HG03108 (cell line): ENCODE data around the gene CRTC3.

ENCODE experiments used
- ATAC-seq: cut with Tn5 transposase; IDR thresholded peaks from one replicate; pipeline ENCODE4 v1.9.1; 2021; ENCODE audit warnings: moderate library complexity; ENCODE audit not compliant: unreplicated experiment

Gene CRTC3

GRCh38 chr15:90591524-90591923, 61.8 kb downstream of the CRTC3 start:
- ATAC-seq: no peak

DNA sequence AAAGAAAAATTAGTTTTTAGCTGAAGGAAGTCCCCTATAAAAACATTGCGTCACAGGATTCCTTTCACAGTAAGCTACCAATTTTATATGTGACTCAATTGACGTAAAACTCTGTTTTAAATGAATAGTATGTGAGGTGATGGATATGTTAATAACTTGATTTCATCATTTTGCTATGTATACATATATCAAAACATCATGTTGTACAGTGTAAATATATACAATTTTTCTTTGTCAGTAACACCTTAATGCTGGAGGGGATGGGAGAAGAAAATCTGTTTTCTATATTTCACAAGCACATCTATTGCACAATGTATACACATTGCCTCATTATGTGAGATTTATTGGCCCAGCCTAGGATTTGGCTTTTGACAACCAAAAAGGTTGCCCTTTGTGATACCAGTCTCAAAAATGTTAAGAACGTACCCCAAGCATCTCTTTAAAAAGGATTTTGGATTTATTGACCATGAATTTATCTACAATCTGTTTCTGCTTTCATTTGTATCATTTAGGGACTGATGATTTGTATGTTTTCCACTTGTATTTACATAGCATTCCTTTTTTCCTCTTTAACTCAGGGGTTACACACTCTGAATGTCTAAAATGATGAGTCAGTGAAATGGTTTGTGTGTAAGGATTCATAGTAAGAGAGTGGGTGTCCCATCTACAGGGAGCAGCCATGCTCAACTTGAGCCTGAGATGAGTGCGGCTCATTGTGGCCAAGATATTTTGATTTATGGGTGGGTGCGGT, 62.6 kb downstream of the CRTC3 start:
- no peak for ATAC-seq

- no peak for ATAC-seq
These were observed 63.9 kb downstream of the CRTC3 start for GRCh38 chr15:90593499-90594158.

GRCh38 chr15:90594301-90594738, 64.6 kb downstream of the CRTC3 start:
- ATAC-seq: peak; percentile 39

GRCh38 chr15:90595763-90596155, 66.0 kb downstream of the CRTC3 start:
- ATAC-seq: no peak

DNA sequence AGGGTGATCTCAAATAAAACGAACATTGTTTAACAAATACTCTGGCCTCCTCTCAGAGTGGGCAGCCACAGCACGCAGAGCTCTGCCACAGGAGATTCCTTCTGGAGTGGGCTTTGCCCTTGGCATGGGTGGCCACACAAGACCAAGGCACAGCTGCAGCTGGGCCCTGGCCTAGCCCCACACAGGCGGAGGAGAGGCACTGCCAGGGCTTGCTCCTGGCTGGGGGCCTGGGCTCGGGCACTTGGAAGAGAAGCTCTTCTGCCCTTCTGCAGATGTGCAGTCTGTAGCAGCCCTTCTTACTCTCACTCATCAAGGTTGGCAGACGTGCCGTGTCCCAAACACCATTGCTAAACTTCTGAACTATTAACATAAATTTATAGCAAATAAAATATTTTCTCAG, 67.2 kb downstream of the CRTC3 start:
- ATAC-seq: no peak

DNA sequence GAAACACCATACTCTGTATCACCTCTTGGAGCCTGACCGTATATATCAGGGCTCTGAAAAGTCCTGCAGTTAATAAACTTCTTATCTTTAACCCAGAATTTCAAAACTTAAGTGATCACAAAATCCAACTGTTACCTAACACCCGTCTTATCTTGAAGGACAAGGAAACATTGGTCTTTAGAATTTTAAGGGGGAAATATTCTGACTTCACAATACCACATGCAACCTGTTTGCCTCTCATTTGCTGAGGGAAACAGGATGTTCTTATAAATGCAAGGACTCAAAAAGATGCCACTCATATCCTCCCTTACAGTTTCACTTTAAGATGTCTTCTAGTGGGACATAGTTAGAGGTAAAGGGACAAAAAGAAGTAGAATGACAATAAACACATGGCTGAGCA, 67.9 kb downstream of the CRTC3 start:
- peak; percentile 20 for ATAC-seq

DNA sequence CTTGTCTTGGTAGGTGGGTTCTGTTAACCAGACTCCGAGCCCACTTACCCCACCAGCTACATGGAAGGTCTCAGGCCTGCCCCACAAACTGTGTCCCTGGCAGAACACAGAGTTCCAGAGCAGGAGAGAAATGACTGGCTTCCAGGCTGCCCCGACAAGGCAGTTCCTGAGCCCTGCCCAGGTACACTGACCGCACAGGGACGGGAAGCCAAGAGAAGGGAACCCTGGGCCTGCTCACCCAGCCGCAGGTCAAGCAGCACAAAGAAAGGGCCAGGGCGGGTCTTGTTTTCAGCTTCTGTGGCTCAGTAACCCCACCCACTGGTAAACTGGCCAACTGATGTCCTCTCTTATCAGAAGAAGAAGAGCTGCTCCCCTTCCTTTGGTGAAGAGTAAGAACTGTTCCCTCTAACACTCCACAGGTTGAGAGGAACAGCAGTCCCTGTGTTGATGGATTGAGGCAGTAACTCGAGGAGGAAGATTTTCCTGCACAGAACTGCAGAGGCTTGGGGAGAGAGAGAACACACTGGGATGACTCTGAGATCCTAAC, 68.4 kb downstream of the CRTC3 start:
- ATAC-seq: peak; percentile 32

GRCh38 chr15:90598679-90599078, 69.0 kb downstream of the CRTC3 start:
- no peak for ATAC-seq

GRCh38 chr15:90599116-90599515, 69.4 kb downstream of the CRTC3 start:
- no peak for ATAC-seq

DNA sequence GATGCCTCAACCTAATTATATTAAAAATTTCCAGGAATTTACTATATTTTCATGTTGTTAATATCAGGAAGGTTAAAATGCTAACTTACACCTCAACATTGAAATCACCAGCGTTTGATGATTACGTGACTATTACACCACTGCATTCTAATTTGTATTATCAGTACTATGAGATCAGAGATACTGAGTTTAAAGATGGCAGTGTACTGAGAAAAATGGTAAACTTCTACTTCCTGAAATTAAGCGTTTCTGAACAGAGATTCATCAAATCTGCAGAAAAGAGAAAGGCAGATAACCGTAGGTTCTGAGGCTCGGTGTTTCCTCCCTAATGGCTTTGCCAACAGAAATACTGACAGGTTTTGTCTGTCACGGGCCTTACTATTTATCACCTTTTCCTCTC, 69.9 kb downstream of the CRTC3 start:
- ATAC-seq: no peak

GRCh38 chr15:90600954-90601353, 71.2 kb downstream of the CRTC3 start:
- no peak for ATAC-seq

DNA sequence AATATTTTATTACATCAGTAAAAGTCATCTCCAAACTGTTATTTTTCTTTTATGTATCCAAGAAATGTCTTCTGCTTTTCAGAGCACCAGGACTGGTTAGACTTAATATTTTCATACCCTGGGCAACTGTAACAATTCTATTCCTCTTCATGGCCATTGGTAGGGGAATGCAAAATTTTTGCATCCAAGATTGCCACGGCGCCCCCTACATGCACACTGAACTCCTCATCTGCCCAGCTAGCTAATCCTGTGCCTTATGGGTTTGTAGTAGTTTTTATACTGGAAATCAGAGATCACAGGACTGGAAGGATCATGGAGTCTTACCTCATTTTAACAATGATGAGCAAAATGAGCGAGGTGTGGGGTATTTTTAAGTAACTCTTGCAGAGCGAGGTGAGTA, 74.2 kb downstream of the CRTC3 start:
- no peak for ATAC-seq

DNA sequence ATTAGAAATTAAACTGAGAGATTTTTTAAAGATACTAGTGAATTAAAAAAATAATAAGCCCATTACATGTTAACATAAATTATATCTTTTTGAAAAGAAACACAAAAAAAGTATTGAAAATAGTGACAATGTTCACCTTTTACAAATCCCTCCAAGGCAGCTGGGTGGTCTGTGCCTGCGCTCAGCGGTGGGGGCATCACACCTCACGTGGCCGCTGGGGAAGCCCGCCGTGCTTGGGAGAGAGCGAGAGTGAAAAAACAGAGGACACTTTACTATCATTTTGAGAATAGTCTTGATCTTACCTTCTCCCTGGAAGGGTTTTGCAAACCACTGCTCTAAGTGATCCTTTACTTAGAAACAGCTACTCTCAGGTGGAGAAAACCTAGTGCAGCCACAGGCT, 76.9 kb downstream of the CRTC3 start:
- ATAC-seq: no peak

DNA sequence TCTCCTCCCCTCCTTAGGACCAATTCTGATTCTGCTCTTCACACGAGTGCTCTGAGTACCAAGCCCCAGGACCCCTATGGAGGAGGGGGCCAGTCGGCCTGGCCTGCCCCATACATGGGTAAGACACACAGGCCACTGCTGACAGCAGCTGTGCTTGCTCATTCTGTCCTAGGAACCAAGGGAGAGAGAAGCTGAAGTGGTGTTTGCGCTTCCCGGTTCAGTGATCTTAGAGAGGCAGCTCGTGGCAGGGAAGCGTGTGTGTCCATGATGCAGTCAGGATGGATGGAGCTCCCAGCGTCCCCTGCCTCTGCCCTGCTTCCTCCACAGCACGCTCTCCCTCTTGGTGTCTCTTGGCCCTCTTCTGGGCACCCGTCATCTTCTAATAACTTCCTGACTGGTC, 77.6 kb downstream of the CRTC3 start:
- no peak for ATAC-seq

- ATAC-seq: no peak
These were observed 79.8 kb downstream of the CRTC3 start for GRCh38 chr15:90609242-90610180.

DNA sequence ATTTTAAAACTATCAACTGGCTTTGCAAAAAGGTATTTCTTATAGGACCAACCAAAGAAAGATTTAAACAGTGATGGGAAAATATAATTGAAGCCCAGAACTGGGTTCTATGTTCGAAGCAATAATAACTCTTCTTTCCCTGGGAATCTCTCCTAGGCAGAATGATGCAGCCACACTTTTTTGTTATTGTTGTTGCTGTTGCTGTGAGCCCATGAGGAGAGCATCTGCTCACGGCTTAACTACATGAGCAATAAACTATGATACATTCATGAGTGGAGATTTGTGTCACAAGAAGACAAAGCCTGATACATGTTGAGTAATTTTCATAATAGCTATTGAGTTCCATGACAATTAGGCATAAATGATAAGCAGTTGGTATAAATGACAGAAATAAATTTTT, 80.5 kb downstream of the CRTC3 start:
- ATAC-seq: no peak

DNA sequence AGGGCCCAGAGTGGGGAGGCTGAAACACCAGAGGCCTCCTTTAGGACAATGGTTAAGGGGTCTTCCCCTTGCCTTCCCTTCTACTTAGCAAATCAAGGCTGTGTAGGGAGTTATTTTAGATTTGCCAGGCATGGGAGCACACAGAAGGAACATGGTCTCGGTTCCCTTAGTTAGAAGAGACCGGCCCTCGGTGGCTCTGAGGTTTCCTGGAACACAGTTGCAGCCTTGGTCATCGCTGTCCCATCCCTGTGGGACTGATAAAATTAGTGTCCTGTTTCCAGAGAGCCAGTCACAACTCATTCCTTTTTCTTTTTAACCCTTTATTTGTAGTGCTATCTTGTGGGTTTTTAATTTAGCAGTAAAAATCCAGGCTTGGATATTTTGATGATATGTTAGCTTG, 81.4 kb downstream of the CRTC3 start:
- no peak for ATAC-seq

- ATAC-seq: no peak
These were observed 87.4 kb downstream of the CRTC3 start for GRCh38 chr15:90617171-90617570.

DNA sequence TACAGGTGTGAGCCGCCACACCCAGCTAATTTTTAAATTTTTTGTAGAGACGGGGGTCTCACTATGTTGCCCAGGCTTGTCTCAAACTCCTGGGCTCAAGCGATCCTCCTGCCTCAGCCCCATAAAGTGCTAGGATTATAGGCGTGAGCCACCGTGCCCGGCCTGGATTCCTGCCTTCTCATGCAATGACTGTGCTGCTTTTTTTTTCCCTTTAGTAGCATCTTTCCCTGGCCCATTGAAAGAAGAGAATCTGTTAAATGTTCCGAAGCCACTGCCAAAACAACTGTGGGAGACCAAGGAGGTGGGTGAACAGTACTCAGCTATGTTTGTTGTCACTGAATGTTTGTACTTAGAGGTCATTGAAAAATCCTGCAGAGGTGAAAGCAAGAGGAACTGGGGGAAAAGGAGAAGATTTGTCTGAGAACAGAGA, 88.0 kb downstream of the CRTC3 start:
- no peak for ATAC-seq
